HG02763 (cell line): ENCODE data around the gene MMRN1.
A peak's percentile ranks its signal among the peaks of the same experiment; 100 is the strongest.

Experiments
- ATAC-seq: cut with Tn5 transposase; IDR thresholded peaks from one replicate; pipeline ENCODE4 v1.9.1; 2021; ENCODE audit warnings: mild to moderate bottlenecking, moderate library complexity; ENCODE audit not compliant: unreplicated experiment

Gene MMRN1

GRCh38 chr4:89909889-89910288 is 15.2 kb downstream of the MMRN1 start:
- ATAC-seq = no peak

GRCh38 chr4:89913623-89914022 is 19.0 kb downstream of the MMRN1 start:
- ATAC-seq = no peak

- ATAC-seq = no peak
Observed at GRCh38 chr4:89914609-89915550, 20.2 kb downstream of the MMRN1 start.

- no peak for ATAC-seq
Observed at GRCh38 chr4:89915937-89916336, 21.3 kb downstream of the MMRN1 start.

- no peak for ATAC-seq
Observed at GRCh38 chr4:89922848-89923416, 28.3 kb downstream of the MMRN1 start.

GRCh38 chr4:89928838-89929237 is 34.2 kb downstream of the MMRN1 start:
- ATAC-seq = no peak

- peak; percentile 81 for ATAC-seq
Observed at GRCh38 chr4:89929425-89930159, 34.9 kb downstream of the MMRN1 start.

GRCh38 chr4:89939546-89939945 is 44.9 kb downstream of the MMRN1 start:
- no peak for ATAC-seq

- no peak for ATAC-seq
Observed at GRCh38 chr4:89939994-89940393, 45.3 kb downstream of the MMRN1 start.

- ATAC-seq = no peak
Observed at GRCh38 chr4:89942811-89943210, 48.2 kb downstream of the MMRN1 start.

- ATAC-seq = no peak
Observed at GRCh38 chr4:89949782-89950387, 55.2 kb downstream of the MMRN1 start.

- no peak for ATAC-seq
Observed at GRCh38 chr4:89952458-89952857, 57.8 kb downstream of the MMRN1 start.

- ATAC-seq = no peak
Observed at GRCh38 chr4:89954906-89955695, 60.4 kb downstream of the MMRN1 start.

GRCh38 chr4:89957046-89957926 is 62.6 kb downstream of the MMRN1 start:
- ATAC-seq = no peak

- ATAC-seq = no peak
Observed at GRCh38 chr4:89981789-89982334, 87.2 kb downstream of the MMRN1 start.

GRCh38 chr4:89988268-89988667 is 93.6 kb downstream of the MMRN1 start:
- no peak for ATAC-seq

- no peak for ATAC-seq
Observed at GRCh38 chr4:89992744-89993143, 98.1 kb downstream of the MMRN1 start.

GRCh38 chr4:89994176-89994873 is 99.7 kb downstream of the MMRN1 start:
- no peak for ATAC-seq

- no peak for ATAC-seq
Observed at GRCh38 chr4:89995006-89995405, 100.4 kb downstream of the MMRN1 start.
